GM19193 (cell line): ENCODE results near the gene MAP2K1.

Experiments used
- POLR2A ChIP-seq: IDR thresholded peaks from 4 replicates; pipeline ENCODE4 v1.6.1; 2011; ENCODE audit not compliant: insufficient read depth, insufficient read length; ENCODE audit errors: extremely low read depth

MAP2K1 gene

GRCh38 chr15:66386204-66387123, at the start of gene MAP2K1:
Gene MAP2K1 (plus strand): TSS chr15:66386912. CDS start chr15:66387348, 436 bp downstream.
- peak; percentile 76 for TF ChIP-seq POLR2A

GRCh38 chr15:66356077-66356358, 30.7 kb upstream of the MAP2K1 start:
- no peak for TF ChIP-seq POLR2A

- peak; percentile 82 for TF ChIP-seq POLR2A
Observed at GRCh38 chr15:66356359-66357236, 30.1 kb upstream of the MAP2K1 start, which contains the start of gene TIPIN. Gene TIPIN (minus strand): TSS chr15:66356685. CDS start chr15:66352947, 3,738 bp downstream.

GRCh38 chr15:66359740-66360139, 27.0 kb upstream of the MAP2K1 start:
- no peak for TF ChIP-seq POLR2A

GRCh38 chr15:66362776-66363175, 23.9 kb upstream of the MAP2K1 start:
- no peak for TF ChIP-seq POLR2A

- TF ChIP-seq POLR2A = no peak
Observed at GRCh38 chr15:66364944-66365528, 21.7 kb upstream of the MAP2K1 start.

- TF ChIP-seq POLR2A = peak; percentile 27
Observed at GRCh38 chr15:66369773-66370651, 16.7 kb upstream of the MAP2K1 start.

GRCh38 chr15:66374179-66374578, 12.5 kb upstream of the MAP2K1 start:
- TF ChIP-seq POLR2A = no peak

- no peak for TF ChIP-seq POLR2A
Observed at GRCh38 chr15:66378814-66379430, 7.8 kb upstream of the MAP2K1 start.

GRCh38 chr15:66387163-66388042, 691 bp downstream of the MAP2K1 start:
- no peak for TF ChIP-seq POLR2A

GRCh38 chr15:66388043-66388363, 1.3 kb downstream of the MAP2K1 start:
- no peak for TF ChIP-seq POLR2A

GRCh38 chr15:66388576-66388975, 1.9 kb downstream of the MAP2K1 start:
- no peak for TF ChIP-seq POLR2A
